ENCODE results near the gene TLK2.

Gene TLK2

DNA sequence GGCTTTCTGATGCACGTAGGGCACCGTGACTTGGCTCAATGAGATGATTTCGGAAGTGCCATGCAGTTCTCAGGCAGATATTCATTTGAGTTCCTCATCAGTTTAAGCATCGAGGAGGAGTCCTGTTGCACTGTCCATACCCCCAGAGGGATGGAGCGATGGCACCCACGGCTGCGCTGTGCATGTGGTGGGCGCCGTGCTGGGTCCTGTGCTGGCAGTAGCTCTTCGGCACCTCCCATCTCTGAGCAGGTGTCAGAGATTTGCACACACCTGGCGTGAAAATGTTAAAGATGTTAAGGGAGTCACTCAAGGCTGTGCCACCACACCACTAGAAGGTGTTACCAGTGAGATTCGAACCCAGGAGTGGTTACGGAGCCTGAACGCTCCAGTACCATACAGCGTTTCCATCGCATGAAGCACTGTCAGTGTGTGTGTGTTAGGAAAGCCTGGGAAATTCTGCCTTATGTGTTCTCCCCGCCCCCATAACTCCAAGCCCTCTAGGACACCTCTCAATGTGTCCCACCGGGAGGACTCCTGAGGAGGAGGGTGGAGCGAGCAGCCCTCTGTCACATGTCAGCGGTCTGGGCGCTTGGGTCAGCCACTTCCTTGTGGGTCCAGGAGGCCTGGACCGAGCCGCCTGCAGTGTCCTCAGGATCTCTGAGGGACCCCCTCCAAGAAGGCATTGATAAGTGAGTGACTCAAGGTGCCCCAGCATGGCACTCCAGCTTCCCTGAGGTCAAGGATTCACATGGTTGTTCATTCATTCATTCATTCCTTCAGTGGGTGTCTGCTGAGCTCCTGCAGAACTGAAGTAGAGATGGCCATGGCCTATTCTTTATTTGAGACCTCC is 152.7 kb downstream of the TLK2 start:
- no peak overlapping the region for H3K4me3 ChIP-seq (ENCODE audit: low read depth in 1 of 5, low read length in 5 of 5)
- no peaks in the 10 kb centered on the region for H3K36me3 ChIP-seq (ENCODE audit: control insufficient read depth in 5 of 5, insufficient read depth in 5 of 5, low read length in 5 of 5)
- H3K27me3 ChIP-seq (ENCODE audit: control insufficient read depth in 5 of 5, insufficient read depth in 4 of 5, low read length in 5 of 5) = peaks cover 6 to 17% (median 12%) of the 10 kb centered on the region in 5 donors
- no peak overlapping the region for H3K27ac ChIP-seq (ENCODE audit: low read depth, low read length)
- no peaks in the 10 kb centered on the region for H3K9me3 ChIP-seq (ENCODE audit: control insufficient read depth in 5 of 5, low read length in 5 of 5)
- H3K9ac ChIP-seq (ENCODE audit: low read length in 5 of 5) = no peak overlapping the region
- H3K4me1 ChIP-seq (ENCODE audit: control insufficient read depth in 5 of 5, insufficient read depth in 5 of 5, low read length in 5 of 5) = peaks cover 6 to 51% (median 39%) of the 10 kb centered on the region in 5 donors

DNA sequence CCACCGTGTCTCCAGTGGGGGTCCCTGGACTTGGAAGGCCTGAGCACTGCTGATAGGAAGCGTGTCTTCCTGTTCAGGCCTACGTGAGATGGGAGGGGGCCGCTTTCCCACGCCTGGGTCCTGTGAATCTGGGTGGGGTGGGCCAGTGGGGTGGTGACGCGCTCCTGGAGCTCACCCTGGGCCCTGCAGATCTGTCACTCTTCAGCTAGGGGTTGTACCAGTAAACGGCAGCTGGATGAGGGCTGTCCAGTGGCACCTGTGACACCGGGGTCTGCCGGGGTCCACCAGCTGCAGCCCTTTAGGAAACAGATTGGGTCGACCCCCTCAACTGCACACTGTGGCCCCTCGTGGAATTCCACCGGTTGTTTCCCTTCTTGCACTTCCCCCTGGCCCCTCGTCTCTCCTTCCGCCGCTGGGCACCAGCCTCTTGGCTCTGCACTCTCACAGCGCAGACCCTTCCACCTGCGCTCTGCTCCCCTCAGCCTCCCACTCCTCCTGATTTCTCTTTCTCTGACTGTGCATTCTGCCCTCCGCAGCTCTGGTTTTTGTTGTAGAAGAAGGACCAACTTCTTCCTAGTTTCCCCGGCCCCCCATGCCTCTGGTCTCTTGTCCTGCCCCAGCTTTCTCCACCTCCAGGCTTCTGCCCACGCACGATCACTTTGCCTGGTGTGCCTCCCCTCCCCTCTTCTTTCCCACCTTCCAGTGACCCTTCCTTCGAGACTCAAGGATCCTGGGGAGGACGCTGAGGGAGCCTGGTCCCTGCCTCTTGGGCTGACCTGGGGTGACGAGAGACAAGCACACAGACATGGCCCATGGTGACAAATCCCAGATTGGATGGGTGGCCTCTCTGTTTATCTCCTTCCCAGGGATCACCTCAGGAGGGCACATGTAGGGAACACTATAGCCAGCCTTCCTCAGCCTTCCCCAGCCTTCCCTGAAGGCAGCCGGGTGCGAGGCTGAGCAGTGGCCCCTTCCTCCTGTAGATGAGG is 153.6 kb downstream of the TLK2 start:
- Histone ChIP-seq H3K9ac (ENCODE audit: low read length in 5 of 5) (no peak overlapping the region), H3K9me3 (ENCODE audit: control insufficient read depth in 5 of 5, low read length in 5 of 5) (no peaks in the 10 kb centered on the region), H3K27me3 (ENCODE audit: control insufficient read depth in 5 of 5, insufficient read depth in 4 of 5, low read length in 5 of 5) (peaks cover 5 to 14% (median 12%) of the 10 kb centered on the region in 5 donors), H3K27ac (ENCODE audit: low read depth, low read length) (no peak overlapping the region), H3K36me3 (ENCODE audit: control insufficient read depth in 5 of 5, insufficient read depth in 5 of 5, low read length in 5 of 5) (no peaks in the 10 kb centered on the region), H3K4me3 (ENCODE audit: low read depth in 1 of 5, low read length in 5 of 5) (no peak overlapping the region), H3K4me1 (ENCODE audit: control insufficient read depth in 5 of 5, insufficient read depth in 5 of 5, low read length in 5 of 5) (peaks cover 4 to 42% (median 30%) of the 10 kb centered on the region in 5 donors)

DNA sequence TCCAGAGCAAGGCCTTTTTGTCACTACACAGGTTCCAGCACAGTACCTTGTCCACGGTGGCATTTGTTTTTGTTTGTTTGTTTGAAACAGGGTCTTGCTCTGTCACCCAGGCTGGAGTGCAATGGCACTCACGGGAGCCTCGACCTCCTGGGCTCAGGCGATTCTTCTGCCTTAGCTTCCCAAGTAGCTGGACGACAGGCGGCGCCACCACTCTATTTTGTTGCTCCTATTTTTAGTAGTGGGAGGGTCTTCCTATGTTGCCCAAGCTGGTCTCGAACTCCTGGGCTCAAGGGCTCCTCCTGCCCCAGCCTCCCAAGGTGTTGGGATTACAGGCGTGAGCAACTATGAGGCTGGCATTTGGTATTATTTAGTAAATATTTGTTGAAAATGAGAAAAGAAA is 159.2 kb downstream of the TLK2 start:
- Histone ChIP-seq H3K4me3 (ENCODE audit: low read depth in 1 of 5, low read length in 5 of 5) (no peak overlapping the region), H3K9ac (ENCODE audit: low read length in 5 of 5) (no peak overlapping the region), H3K4me1 (ENCODE audit: control insufficient read depth in 5 of 5, insufficient read depth in 5 of 5, low read length in 5 of 5) (peaks cover 0 to 9% (median 3%) of the 10 kb centered on the region in 5 donors), H3K36me3 (ENCODE audit: control insufficient read depth in 5 of 5, insufficient read depth in 5 of 5, low read length in 5 of 5) (no peaks in the 10 kb centered on the region), H3K9me3 (ENCODE audit: control insufficient read depth in 5 of 5, low read length in 5 of 5) (no peaks in the 10 kb centered on the region), H3K27ac (ENCODE audit: low read depth, low read length) (no peak overlapping the region), H3K27me3 (ENCODE audit: control insufficient read depth in 5 of 5, insufficient read depth in 4 of 5, low read length in 5 of 5) (no peaks in the 10 kb centered on the region)

DNA sequence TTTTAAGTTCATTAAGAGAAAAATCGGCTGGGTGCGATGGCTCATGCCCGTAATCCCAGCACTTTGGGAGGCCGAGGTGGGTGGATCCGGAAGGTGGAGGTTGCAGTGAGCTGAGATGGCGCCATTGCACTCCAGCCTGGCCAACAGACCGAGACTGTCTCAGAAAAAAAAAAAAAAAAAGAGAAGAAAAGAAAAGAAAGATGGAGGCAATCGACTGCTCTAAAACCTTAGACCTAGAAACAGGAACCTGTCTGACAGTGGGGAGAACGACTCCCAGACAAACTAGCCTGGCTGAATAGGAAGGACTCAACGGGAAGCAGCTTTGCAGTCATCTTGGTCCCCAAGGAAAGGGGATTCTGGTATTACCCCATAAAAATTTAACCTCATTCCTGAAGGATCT is 162.5 kb downstream of the TLK2 start:
- Histone ChIP-seq H3K4me1 (ENCODE audit: control insufficient read depth in 5 of 5, insufficient read depth in 5 of 5, low read length in 5 of 5) (no peaks in the 10 kb centered on the region), H3K9me3 (ENCODE audit: control insufficient read depth in 5 of 5, low read length in 5 of 5) (no peaks in the 10 kb centered on the region), H3K36me3 (ENCODE audit: control insufficient read depth in 5 of 5, insufficient read depth in 5 of 5, low read length in 5 of 5) (no peaks in the 10 kb centered on the region), H3K4me3 (ENCODE audit: low read depth in 1 of 5, low read length in 5 of 5) (no peak overlapping the region), H3K27me3 (ENCODE audit: control insufficient read depth in 5 of 5, insufficient read depth in 4 of 5, low read length in 5 of 5) (no peaks in the 10 kb centered on the region), H3K27ac (ENCODE audit: low read depth, low read length) (no peak overlapping the region), H3K9ac (ENCODE audit: low read length in 5 of 5) (no peak overlapping the region)

DNA sequence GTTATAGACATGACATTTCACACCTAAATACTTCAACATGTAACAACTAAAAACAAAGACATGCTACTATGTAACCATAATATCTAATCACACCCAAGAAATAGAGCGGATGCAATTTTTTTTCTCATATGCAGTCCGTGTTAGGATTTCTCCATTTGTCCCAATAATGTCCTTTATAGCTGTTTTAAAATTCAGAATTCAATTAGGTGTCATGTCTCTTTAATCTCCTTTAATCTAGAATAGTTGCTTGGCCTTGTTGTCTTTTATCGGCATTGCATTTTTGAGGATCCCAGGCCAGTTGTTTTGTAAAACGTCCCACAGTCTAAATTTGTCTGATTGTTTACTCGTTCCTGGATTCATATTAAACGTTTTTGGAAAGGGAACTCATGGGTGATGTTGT is 163.3 kb downstream of the TLK2 start:
- Histone ChIP-seq H3K9me3 (ENCODE audit: control insufficient read depth in 5 of 5, low read length in 5 of 5) (no peaks in the 10 kb centered on the region), H3K4me3 (ENCODE audit: low read depth in 1 of 5, low read length in 5 of 5) (no peak overlapping the region), H3K27me3 (ENCODE audit: control insufficient read depth in 5 of 5, insufficient read depth in 4 of 5, low read length in 5 of 5) (no peaks in the 10 kb centered on the region), H3K27ac (ENCODE audit: low read depth, low read length) (no peak overlapping the region), H3K9ac (ENCODE audit: low read length in 5 of 5) (no peak overlapping the region), H3K36me3 (ENCODE audit: control insufficient read depth in 5 of 5, insufficient read depth in 5 of 5, low read length in 5 of 5) (peaks cover 0 to 2% (median 0%) of the 10 kb centered on the region in 5 donors), H3K4me1 (ENCODE audit: control insufficient read depth in 5 of 5, insufficient read depth in 5 of 5, low read length in 5 of 5) (no peaks in the 10 kb centered on the region)

DNA sequence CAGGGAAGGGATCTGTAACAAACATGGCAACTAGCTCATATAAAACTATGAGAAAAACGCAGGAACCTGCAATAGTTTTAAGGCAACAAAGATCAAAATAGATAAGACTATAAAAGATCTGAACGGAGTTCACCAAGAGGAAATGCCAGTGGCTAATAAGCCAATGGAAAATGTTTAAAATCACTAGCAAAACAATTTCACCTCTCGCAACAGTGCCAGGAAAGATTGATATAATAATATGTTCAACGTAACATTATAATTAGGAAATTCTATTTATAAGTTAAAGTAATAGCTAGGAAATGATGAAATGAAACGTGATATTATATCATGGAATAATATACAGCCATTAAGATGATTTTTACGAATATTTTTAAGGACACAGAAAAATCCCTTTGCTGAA is 164.9 kb downstream of the TLK2 start:
- Histone ChIP-seq H3K4me1 (ENCODE audit: control insufficient read depth in 5 of 5, insufficient read depth in 5 of 5, low read length in 5 of 5) (peaks cover 0 to 4% (median 3%) of the 10 kb centered on the region in 5 donors), H3K9ac (ENCODE audit: low read length in 5 of 5) (no peak overlapping the region), H3K27me3 (ENCODE audit: control insufficient read depth in 5 of 5, insufficient read depth in 4 of 5, low read length in 5 of 5) (no peaks in the 10 kb centered on the region), H3K36me3 (ENCODE audit: control insufficient read depth in 5 of 5, insufficient read depth in 5 of 5, low read length in 5 of 5) (peaks cover 0 to 2% (median 0%) of the 10 kb centered on the region in 5 donors), H3K9me3 (ENCODE audit: control insufficient read depth in 5 of 5, low read length in 5 of 5) (no peaks in the 10 kb centered on the region), H3K27ac (ENCODE audit: low read depth, low read length) (no peak overlapping the region), H3K4me3 (ENCODE audit: low read depth in 1 of 5, low read length in 5 of 5) (no peak overlapping the region)

DNA sequence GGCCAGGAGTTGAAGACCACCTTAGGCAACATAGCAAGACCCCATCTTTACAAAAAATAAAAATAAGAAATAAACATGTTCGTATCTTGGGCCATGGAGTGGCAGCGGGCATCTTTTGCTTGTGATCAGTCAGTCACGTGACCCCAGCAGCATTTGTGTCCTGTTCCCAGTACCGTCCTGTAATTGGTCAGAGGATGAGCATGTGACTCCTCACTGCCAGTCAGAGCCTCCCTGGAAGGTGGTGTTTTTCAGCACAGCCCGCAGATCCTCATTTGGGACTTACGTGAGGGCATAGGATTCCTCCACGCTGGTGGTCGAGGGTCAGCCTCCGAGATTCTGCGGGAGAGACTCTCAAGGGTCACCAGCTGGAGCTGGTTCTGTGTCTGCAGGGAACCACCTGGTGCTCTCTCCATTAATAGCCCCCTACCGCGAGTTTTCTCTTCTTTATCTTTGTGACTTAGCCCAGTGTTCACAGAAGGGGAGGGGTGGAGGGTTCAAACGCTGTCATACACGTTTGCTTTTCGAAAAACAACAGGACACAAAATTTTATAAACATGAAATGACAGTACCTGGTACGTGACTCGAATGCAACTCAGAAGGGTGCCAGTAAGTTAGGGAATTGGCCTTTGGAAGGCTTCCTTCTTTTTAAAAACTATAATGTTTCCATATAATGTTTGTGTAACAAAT is 166.0 kb downstream of the TLK2 start:
- H3K9me3 ChIP-seq (ENCODE audit: control insufficient read depth in 5 of 5, low read length in 5 of 5) = no peaks in the 10 kb centered on the region
- no peaks in the 10 kb centered on the region for H3K27me3 ChIP-seq (ENCODE audit: control insufficient read depth in 5 of 5, insufficient read depth in 4 of 5, low read length in 5 of 5)
- H3K4me3 ChIP-seq (ENCODE audit: low read depth in 1 of 5, low read length in 5 of 5) = no peak overlapping the region
- H3K27ac ChIP-seq (ENCODE audit: low read depth, low read length) = no peak overlapping the region
- peaks cover 0 to 2% (median 0%) of the 10 kb centered on the region in 5 donors for H3K36me3 ChIP-seq (ENCODE audit: control insufficient read depth in 5 of 5, insufficient read depth in 5 of 5, low read length in 5 of 5)
- H3K4me1 ChIP-seq (ENCODE audit: control insufficient read depth in 5 of 5, insufficient read depth in 5 of 5, low read length in 5 of 5) = peaks cover 2 to 11% (median 9%) of the 10 kb centered on the region in 5 donors
- no peak overlapping the region for H3K9ac ChIP-seq (ENCODE audit: low read length in 5 of 5)

DNA sequence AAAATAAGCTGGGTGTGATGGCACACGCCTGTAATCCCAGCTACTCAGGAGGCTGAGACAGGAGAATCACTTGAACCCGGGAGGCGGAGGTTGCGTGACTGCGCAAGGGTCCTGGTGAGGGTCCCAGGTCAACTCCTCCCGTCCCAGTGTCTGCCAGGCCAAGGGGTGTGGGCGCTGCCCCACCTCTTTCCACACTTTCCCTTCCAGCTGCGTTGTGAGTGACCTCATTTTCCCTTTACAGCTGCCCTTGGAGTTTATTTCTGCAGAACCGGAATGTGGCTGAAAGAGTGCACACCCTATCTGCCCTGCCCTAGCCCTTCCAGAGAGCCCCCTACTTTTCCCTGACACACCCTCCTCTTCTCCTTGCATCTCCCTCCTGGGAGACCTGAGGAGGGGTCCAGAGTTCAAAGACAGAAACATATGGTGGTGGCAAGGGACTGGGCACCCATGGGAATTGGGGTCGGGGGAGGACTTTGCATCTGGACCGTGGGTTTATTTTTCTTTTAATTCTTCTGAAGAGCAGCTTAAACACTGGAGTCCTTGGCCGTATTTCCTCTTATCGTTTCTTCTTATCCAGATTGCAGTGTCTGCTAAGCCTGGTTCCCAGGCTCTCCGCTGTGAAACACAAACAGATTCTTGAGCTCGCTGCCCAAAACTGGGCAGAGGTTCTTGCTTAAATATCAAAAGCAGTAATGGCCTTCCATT is 169.8 kb downstream of the TLK2 start:
- Histone ChIP-seq H3K27ac (ENCODE audit: low read depth, low read length) (no peak overlapping the region), H3K4me3 (ENCODE audit: low read depth in 1 of 5, low read length in 5 of 5) (no peak overlapping the region), H3K4me1 (ENCODE audit: control insufficient read depth in 5 of 5, insufficient read depth in 5 of 5, low read length in 5 of 5) (peaks cover 3 to 29% (median 23%) of the 10 kb centered on the region in 5 donors), H3K36me3 (ENCODE audit: control insufficient read depth in 5 of 5, insufficient read depth in 5 of 5, low read length in 5 of 5) (peaks cover 0 to 2% (median 0%) of the 10 kb centered on the region in 5 donors), H3K27me3 (ENCODE audit: control insufficient read depth in 5 of 5, insufficient read depth in 4 of 5, low read length in 5 of 5) (no peaks in the 10 kb centered on the region), H3K9ac (ENCODE audit: low read length in 5 of 5) (no peak overlapping the region), H3K9me3 (ENCODE audit: control insufficient read depth in 5 of 5, low read length in 5 of 5) (no peaks in the 10 kb centered on the region)

DNA sequence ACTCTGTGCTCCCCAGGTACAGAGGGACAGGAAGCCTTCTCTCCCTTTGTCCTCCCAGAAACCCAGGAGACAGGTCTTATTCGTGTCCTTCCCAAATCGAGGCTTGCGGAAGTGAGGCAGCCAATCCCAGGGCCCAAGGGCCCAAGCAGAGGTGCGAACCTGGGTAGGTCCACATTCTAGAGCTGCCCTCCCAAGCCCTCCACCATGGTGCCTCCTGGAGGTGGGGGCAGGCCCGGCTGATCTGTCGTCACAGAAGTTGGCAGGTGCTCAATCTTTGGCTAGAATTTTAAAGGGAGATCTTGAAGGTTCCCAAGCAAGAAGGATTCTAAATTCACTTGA is 170.3 kb downstream of the TLK2 start:
- no peak overlapping the region for H3K9ac ChIP-seq (ENCODE audit: low read length in 5 of 5)

More for the DNA sequence above, 170.3 kb downstream of the TLK2 start:
- no peak overlapping the region for H3K27ac ChIP-seq (ENCODE audit: low read depth, low read length)
- peaks cover 0 to 2% (median 0%) of the 10 kb centered on the region in 5 donors for H3K36me3 ChIP-seq (ENCODE audit: control insufficient read depth in 5 of 5, insufficient read depth in 5 of 5, low read length in 5 of 5)
- H3K9me3 ChIP-seq (ENCODE audit: control insufficient read depth in 5 of 5, low read length in 5 of 5) = no peaks in the 10 kb centered on the region
- H3K27me3 ChIP-seq (ENCODE audit: control insufficient read depth in 5 of 5, insufficient read depth in 4 of 5, low read length in 5 of 5) = no peaks in the 10 kb centered on the region
- peaks cover 7 to 34% (median 28%) of the 10 kb centered on the region in 5 donors for H3K4me1 ChIP-seq (ENCODE audit: control insufficient read depth in 5 of 5, insufficient read depth in 5 of 5, low read length in 5 of 5)
- no peak overlapping the region for H3K4me3 ChIP-seq (ENCODE audit: low read depth in 1 of 5, low read length in 5 of 5)
